Endometrium (tissue), 2 donors: Measurements from ENCODE around the gene BOK.
"Not testable (repeated sequence)": the region's sequence is repeated elsewhere in the genome, so short reads cannot be mapped to it uniquely, and the experiment has no call there.

ENCODE experiments used
- FAIRE-seq: peaks from 2 replicates; lab custom pipeline; 2012; peaks lifted over from hg19 to GRCh38; lab: Jason Lieb, UNC
- donor health status: control.
- donor health status: control.

The BOK gene

GRCh38 chr2:241573741-241574140, 15.2 kb downstream of the BOK start:
- no peak for FAIRE-seq

GRCh38 chr2:241574911-241575623, 16.5 kb downstream of the BOK start:
- FAIRE-seq = no peak

GRCh38 chr2:241575624-241576292, 17.2 kb downstream of the BOK start:
- no peak for FAIRE-seq

GRCh38 chr2:241576293-241576654, 17.7 kb downstream of the BOK start:
- FAIRE-seq = no peak

- peak; percentile 91 for FAIRE-seq
Observed at GRCh38 chr2:241577413-241578122, 19.0 kb downstream of the BOK start.

GRCh38 chr2:241579281-241579680, 20.7 kb downstream of the BOK start:
- FAIRE-seq = no peak

GRCh38 chr2:241582328-241582727, 23.8 kb downstream of the BOK start:
- FAIRE-seq = no peak

GRCh38 chr2:241582806-241583205, 24.3 kb downstream of the BOK start:
- FAIRE-seq = no peak

- FAIRE-seq = peak; percentile 95
Observed at GRCh38 chr2:241584436-241584835, 25.9 kb downstream of the BOK start.

GRCh38 chr2:241586564-241587264, 28.2 kb downstream of the BOK start:
- no peak for FAIRE-seq

- not testable (repeated sequence) for FAIRE-seq
Observed at GRCh38 chr2:241589863-241590262, 31.3 kb downstream of the BOK start.

GRCh38 chr2:241590496-241591455, 32.2 kb downstream of the BOK start:
- not testable (repeated sequence) for FAIRE-seq

- no peak for FAIRE-seq
Observed at GRCh38 chr2:241592126-241592845, 33.7 kb downstream of the BOK start.

- FAIRE-seq = no peak
Observed at GRCh38 chr2:241593271-241593670, 34.7 kb downstream of the BOK start.

GRCh38 chr2:241595600-241596140, 37.1 kb downstream of the BOK start:
- no peak for FAIRE-seq

GRCh38 chr2:241597561-241597960, 39.0 kb downstream of the BOK start:
- no peak for FAIRE-seq

- no peak for FAIRE-seq
Observed at GRCh38 chr2:241598061-241598460, 39.5 kb downstream of the BOK start.

GRCh38 chr2:241598487-241598886, 39.9 kb downstream of the BOK start:
- no peak for FAIRE-seq

GRCh38 chr2:241599615-241600014, 41.1 kb downstream of the BOK start:
- FAIRE-seq = no peak

GRCh38 chr2:241601841-241602240, 43.3 kb downstream of the BOK start:
- FAIRE-seq = no peak
